Activated CD4-positive, alpha-beta T cell treated with anti-CD3 and anti-CD28 coated beads for 4 hours (primary cell): Measurements from ENCODE around the gene EEF2.
"Not testable (repeated sequence)": the region's sequence is repeated elsewhere in the genome, so short reads cannot be mapped to it uniquely, and the experiment has no call there.

Experiments
- DNase-seq, 2 donors: peaks; one replicate each; pipeline ENCODE4 v3.0.0-alpha.2; 2020

Gene EEF2

GRCh38 chr19:3967983-3968382, 17.3 kb downstream of the EEF2 start:
- DNase-seq = not testable (repeated sequence)

- no peak for DNase-seq
Observed at GRCh38 chr19:3966051-3967017, 18.9 kb downstream of the EEF2 start.

- DNase-seq = no peak
Observed at GRCh38 chr19:3964256-3965194, 20.7 kb downstream of the EEF2 start.

GRCh38 chr19:3963458-3964255, 21.6 kb downstream of the EEF2 start:
- DNase-seq = no peak

- DNase-seq = no peak
Observed at GRCh38 chr19:3961007-3961406, 24.3 kb downstream of the EEF2 start.

GRCh38 chr19:3959766-3960131, 25.5 kb downstream of the EEF2 start:
- DNase-seq = no peak

- DNase-seq = no peak
Observed at GRCh38 chr19:3958836-3959765, 26.2 kb downstream of the EEF2 start.

- DNase-seq = no peak
Observed at GRCh38 chr19:3955688-3956087, 29.6 kb downstream of the EEF2 start.

- not testable (repeated sequence) for DNase-seq
Observed at GRCh38 chr19:3955276-3955675, 30.0 kb downstream of the EEF2 start.

- no peak for DNase-seq
Observed at GRCh38 chr19:3954107-3954506, 31.2 kb downstream of the EEF2 start.

GRCh38 chr19:3952755-3953276, 32.4 kb downstream of the EEF2 start:
- DNase-seq = not testable (repeated sequence)

GRCh38 chr19:3950871-3951861, 34.1 kb downstream of the EEF2 start:
- DNase-seq = no peak

- DNase-seq = no peak
Observed at GRCh38 chr19:3949997-3950859, 35.0 kb downstream of the EEF2 start.

- DNase-seq = no peak
Observed at GRCh38 chr19:3949294-3949693, 36.0 kb downstream of the EEF2 start.

- DNase-seq = not testable (repeated sequence)
Observed at GRCh38 chr19:3947316-3947933, 37.8 kb downstream of the EEF2 start.

GRCh38 chr19:3945838-3946237, 39.4 kb downstream of the EEF2 start:
- DNase-seq = no peak

- no peak for DNase-seq
Observed at GRCh38 chr19:3944018-3944721, 41.1 kb downstream of the EEF2 start.
